PC-9 (cell line): ENCODE results near the gene NPIPA1.
"Not testable (repeated sequence)": the region's sequence is repeated elsewhere in the genome, so short reads cannot be mapped to it uniquely, and the experiment has no call there.

Experiments used
- CTCF ChIP-seq: fragments of 200-600 bp; sonication (generic); conservative IDR thresholded peaks from 2 replicates; pipeline ENCODE4 v1.6.1; 2017; ENCODE audit warnings: mixed run types, antibody characterized with exemption, mild to moderate bottlenecking, moderate library complexity
- EZH2 ChIP-seq: fragments of 200-600 bp; sonication (generic); IDR thresholded peaks from 2 replicates; pipeline ENCODE4 v1.8.0; 2017; ENCODE audit warnings: antibody characterized with exemption, low read depth

- TF ChIP-seq CTCF, EZH2: not testable (repeated sequence)
These were observed 17.2 kb upstream of the NPIPA1 start for GRCh38 chr16:14919837-14920600.
